DOHH2 (cell line): ENCODE data around the gene BZW1.

ENCODE experiments used
- CTCF ChIP-seq: fragments of 200-600 bp; sonication (generic); IDR thresholded peaks from one replicate; pipeline ENCODE4 v1.5.1; 2014; ENCODE audit warnings: antibody characterized with exemption, mild to moderate bottlenecking, low read depth, low read length; ENCODE audit not compliant: poor library complexity, severe bottlenecking
- EZH2phosphoT487 ChIP-seq: fragments of 200-600 bp; sonication (generic); IDR thresholded peaks from 2 replicates; pipeline ENCODE4 v1.6.1; 2017; ENCODE audit warnings: borderline replicate concordance, mild to moderate bottlenecking, antibody characterized with exemption, low read length, moderate library complexity, mixed read lengths

- TF ChIP-seq CTCF = no peak
- no peak for TF ChIP-seq EZH2phosphoT487
These were observed 33.7 kb upstream of the BZW1 start for GRCh38 chr2:200778038-200778437.
